Right lobe of liver (tissue), 6 donors: ENCODE results near the gene DLG3. TPM values are rescaled to one million over a fixed set of nuclear protein-coding genes. Genes with fewer than 3 reads are reported as not detected.

Experiments used
- ATAC-seq, 4 donors: fragments of 200-7000 bp; cut with Tn5 transposase; one replicate each; pipeline ENCODE4 v1.9.1; 2020; ENCODE audit warnings: mild to moderate bottlenecking in 4 of 4, moderate library complexity in 4 of 4
- DNase-seq, 3 donors: peaks; one replicate each; pipeline ENCODE4 v3.0.0-alpha.2; 2020
- H3K27ac ChIP-seq, 3 donors: fragments of 200-600 bp; one replicate each; pipeline ENCODE4 v1.8.0; 2022
- H3K27me3 ChIP-seq, 2 donors: fragments of 200-600 bp; one replicate each; pipeline ENCODE4 v1.8.0; 2022
- H3K36me3 ChIP-seq, 4 donors: fragments of 200-600 bp; sonication (generic) in 1 of 4; one replicate each; pipeline versions ENCODE4 v1.5.1 to v1.8.0; 2017 to 2022; ENCODE audit warnings: control low read depth in 1 of 4
- H3K4me1 ChIP-seq, 4 donors: fragments of 200-600 bp; sonication (generic) in 1 of 4; one replicate each; pipeline versions ENCODE4 v1.5.1 to v1.8.0; 2017 to 2022; ENCODE audit warnings: control low read depth in 1 of 4
- H3K4me3 ChIP-seq, 3 donors: fragments of 200-600 bp; one replicate each; pipeline ENCODE4 v1.8.0; 2022
- H3K9me3 ChIP-seq, 4 donors: fragments of 200-600 bp; sonication (generic) in 1 of 4; one replicate each; pipeline versions ENCODE4 v1.5.1 to v1.8.0; 2017 to 2022; ENCODE audit warnings: control low read depth in 1 of 4
- CTCF ChIP-seq, 4 donors: fragments of 200-600 bp in 3 of 4; fragments of 450-650 bp in 1 of 4; IDR thresholded peaks; one replicate each; pipeline versions ENCODE4 v1.5.1 to v1.8.0; 2016 to 2022; ENCODE audit warnings: antibody characterized with exemption in 4 of 4, mild to moderate bottlenecking in 2 of 4
- POLR2A ChIP-seq: fragments of 450-650 bp; IDR thresholded peaks from one replicate; pipeline ENCODE4 v1.6.1; 2017; ENCODE audit warnings: antibody characterized with exemption, mild to moderate bottlenecking
- WGBS: methylation state at CpG from one replicate; pipeline ENCODE4 v1.1.6; 2018; ENCODE audit warnings: low coverage, low lambda C conversion rate; ENCODE audit not compliant: insufficient coverage; ENCODE audit errors: missing lambda C conversion rate; 5-methylcytosine and 5-hydroxymethylcytosine counted together
- intact Hi-C, 2 donors: fragments of 100-400 bp; cut with DNase I; formaldehyde crosslinking; loops; one replicate each; pipeline versions ENCODE4 v1.11.2 to v1.14.1; 2022
- small RNA-seq, 2 experiments: library from RNA; depleted of rRNA; stranded (forward); fragments of <200 nt; gene quantifications; one replicate each; pipeline ENCODE3, GENCODE V24; 2016
- total RNA-seq, 6 experiments: library from RNA; depleted of rRNA in 2 of 6; stranded (reverse); fragments of >200 nt in 2 of 6; fragmentation: NEBNext Ultra II Directional in 3 of 6; extraction: Animal tissue kit (Norgen Biotek cat#: 25700) in 3 of 6; gene quantifications; one replicate each; pipeline versions ENCODE4 v1.1.0 to v1.2.4, GENCODE V29; 2016 to 2023
- donor health status: DM: no; HTN: yes; CAD: no.
- donor health status: DM: no; HTN: no; CAD: no.
- donor health status: DM: no; HTN: no; CAD: no.
- donor health status: DM: no; HTN: yes; CAD: no.
- donor health status: DM: no; HTN: yes; CAD: no.

Gene DLG3
- total RNA-seq, 6 experiments from 2014 or later: 0.37 to 2.1 (median 1.1) TPM

- TF ChIP-seq CTCF (IDR thresholded peaks at IDR 0.05) (no peak), POLR2A (no peak)
- H3K36me3 ChIP-seq: no peaks in the 10 kb centered on the region
- H3K27me3 ChIP-seq: no peaks in the 10 kb centered on the region
- DNase-seq (no peak), ATAC-seq (peak in 2 of 4 donors; percentile 57 to 65)
- no peaks in the 10 kb centered on the region for H3K9me3 ChIP-seq
- 19% methylated on average over 2 of the region's 2 CpGs for WGBS
- H3K4me3 ChIP-seq: no peak overlapping the region
- H3K4me1 ChIP-seq: no peaks in the 10 kb centered on the region
- H3K27ac ChIP-seq: no peak overlapping the region
- intact Hi-C loops: no loop called here
Observed at GRCh38 chrX:70554523-70554922, 109.9 kb downstream of the DLG3 start.

GRCh38 chrX:70554948-70555347, 110.3 kb downstream of the DLG3 start:
- intact Hi-C loops: no loop called here
- no peak for TF ChIP-seq CTCF (IDR thresholded peaks at IDR 0.05)
- no peak for TF ChIP-seq POLR2A
- H3K4me3 ChIP-seq: no peak overlapping the region
- no peak overlapping the region for H3K27ac ChIP-seq
- H3K27me3 ChIP-seq: no peaks in the 10 kb centered on the region
- H3K9me3 ChIP-seq: no peaks in the 10 kb centered on the region
- DNase-seq (no peak), ATAC-seq (peak; percentile 50 to 80 (median 73))
- H3K36me3 ChIP-seq: no peaks in the 10 kb centered on the region
- WGBS: 22% methylated on average over 5 of the region's 5 CpGs
- no peaks in the 10 kb centered on the region for H3K4me1 ChIP-seq

Small RNA genes lying within 50 kb of the gene (small RNA-seq; reads per million reads assigned to genes)
- gene RNU4-81P: 0 reads per million in 2 experiments
- 7.2 to 7.7 reads per million in 2 experiments for gene RNY4P23

Other genes with a start within 250 kb of the DLG3 start
- not detected for gene AWAT1, start 210.2 kb upstream of the DLG3 start, total RNA-seq
- gene P2RY4, start 184.6 kb upstream of the DLG3 start, total RNA-seq: 1 to 10 TPM in 1 of 6 experiments, under 1 TPM in 5; 0.18 to 1.4 (median 0.26) TPM
- gene ARR3, start 176.5 kb upstream of the DLG3 start, total RNA-seq: not detected
- gene RAB41, start 162.7 kb upstream of the DLG3 start, total RNA-seq: not detected
- gene PDZD11, start 154.9 kb upstream of the DLG3 start, total RNA-seq: 10 to 100 TPM; 12.5 to 20.9 (median 16.1) TPM
- 1 to 10 TPM in 1 of 6 experiments, under 1 TPM in 4, not detected in 1; 0.19 to 1.4 (median 0.68) TPM for gene KIF4A, start 154.7 kb upstream of the DLG3 start, total RNA-seq
- not detected for gene GDPD2, start 21.5 kb upstream of the DLG3 start, total RNA-seq